Heart right ventricle (tissue), 16 donors: ENCODE measurements around the gene CPED1. TPM values are rescaled to one million over a fixed set of nuclear protein-coding genes. Genes with fewer than 3 reads are reported as not detected.

Experiments
- ATAC-seq, 8 donors: fragments of 200-7000 bp; cut with Tn5 transposase; one replicate each; pipeline ENCODE4 v1.9.1; 2020; ENCODE audit warnings: mild to moderate bottlenecking in 8 of 8, moderate library complexity in 8 of 8, moderate number of reproducible peaks in 1 of 8
- DNase-seq, 2 donors: peaks; one replicate each; pipeline ENCODE4 v3.0.0-alpha.2; 2020
- H3K27ac ChIP-seq, 10 donors: fragments of 200-600 bp; sonication (generic) in 2 of 10; one replicate each; pipeline versions ENCODE4 v1.5.0 to v1.8.0; 2020 to 2022; ENCODE audit warnings: mild to moderate bottlenecking in 3 of 10
- H3K27me3 ChIP-seq, 7 donors: fragments of 200-600 bp; one replicate each; pipeline ENCODE4 v1.8.0; 2021 to 2022; ENCODE audit warnings: mild to moderate bottlenecking in 2 of 7
- H3K36me3 ChIP-seq, 9 donors: fragments of 200-600 bp; sonication (generic) in 1 of 9; one replicate each; pipeline versions ENCODE4 v1.5.0 to v1.8.0; 2020 to 2022; ENCODE audit warnings: mild to moderate bottlenecking in 2 of 9
- H3K4me1 ChIP-seq, 9 donors: fragments of 200-600 bp; sonication (generic) in 1 of 9; one replicate each; pipeline versions ENCODE4 v1.5.0 to v1.8.0; 2020 to 2022; ENCODE audit warnings: mild to moderate bottlenecking in 4 of 9
- H3K4me3 ChIP-seq, 10 donors: fragments of 200-600 bp; sonication (generic) in 2 of 10; one replicate each; pipeline versions ENCODE4 v1.5.0 to v1.8.0; 2020 to 2022; ENCODE audit warnings: mild to moderate bottlenecking in 7 of 10, moderate library complexity in 2 of 10
- H3K9me3 ChIP-seq, 11 donors: fragments of 200-600 bp in 10 of 11; sonication (generic) in 2 of 11; one replicate each; pipeline versions ENCODE4 v1.5.0 to v1.8.0; 2013 to 2022; ENCODE audit warnings: mild to moderate bottlenecking in 2 of 11, control low read depth in 1 of 11, moderate library complexity in 1 of 11
- WGBS, 2 donors: extraction: QIAGEN DNeasy Blood & Tissue Kit; methylation state at CpG; one replicate each; pipeline ENCODE4 v1.1.7; 2013; ENCODE audit warnings: inconsistent platforms in 1 of 2; 5-methylcytosine and 5-hydroxymethylcytosine counted together
- intact Hi-C, 10 donors: fragments of 100-400 bp; cut with DNase I; formaldehyde crosslinking; loops; one replicate each; pipeline versions ENCODE4 v1.11.1 to v1.14.2; 2022
- polyA plus RNA-seq, 2 donors: library from polyadenylated mRNA; stranded (reverse); fragments of 200-250 nt; gene quantifications; one replicate each; pipeline ENCODE4 v1.2.3, GENCODE V29; 2013
- total RNA-seq, 10 donors: library from RNA; stranded (reverse); fragmentation: NEBNext Ultra II Directional in 3 of 10; extraction: Animal tissue kit (Norgen Biotek cat#: 25700) in 3 of 10; gene quantifications; one replicate each; pipeline versions ENCODE4 v1.2.1 to v1.2.4, GENCODE V29; 2021 to 2023
- TF ChIP-seq, protein P1 (sequence below), 9 donors: fragments of 200-600 bp; sonication (generic) in 2 of 9; IDR thresholded peaks; one replicate each; pipeline versions ENCODE4 v1.5.0 to v1.8.0; 2021 to 2022; ENCODE audit warnings: antibody characterized with exemption in 9 of 9, mild to moderate bottlenecking in 5 of 9, moderate library complexity in 1 of 9
- donor health status: Arrhythmogenic right ventricular cardiomyopathy.
- donor health status: ischemic (EF 13 %, LVEDD 7.1; RV severe dilation, severe dysfunction).
- donor health status: healthy with polysubstance abuse.
- donor health status: DM: no; HTN: yes; CAD: no.
- donor health status: DM: no; HTN: no; CAD: no.
- donor health status: ischemic (EF 25% LVEDD 6.9; RV normal size, moderate dysfunction).
- donor health status: ischemic (EF 25% LVEDD 5.7; RV mildly dilated, moderate dysfunction).
- donor health status: healthy.
- donor health status: DM: yes; HTN: yes; CAD: no.
- donor health status: Ischemic cardiomyopathy.
- donor health status: ischemic (EF 35%, LVEDD 5.7; RV mildly dilated, moderate dysfunction).
- donor health status: nonischemic (EF 11% LVEDD 7.7; RV severe dilation, severe dysfunction).
- donor health status: DM: yes; HTN: yes; CAD: no.
- donor health status: PGD.
- donor health status: ischemic (EF 29% LVEDD 5.4; RV normal size, mild dysfunction).
- donor health status: nonischemic (EF 23%, LVEDD 6.1; RV moderate dilation, normal function).

The CPED1 gene
- total and polyA plus RNA-seq, 12 donors, result 3.9 to 56.5 (median 31.2) TPM

DNA sequence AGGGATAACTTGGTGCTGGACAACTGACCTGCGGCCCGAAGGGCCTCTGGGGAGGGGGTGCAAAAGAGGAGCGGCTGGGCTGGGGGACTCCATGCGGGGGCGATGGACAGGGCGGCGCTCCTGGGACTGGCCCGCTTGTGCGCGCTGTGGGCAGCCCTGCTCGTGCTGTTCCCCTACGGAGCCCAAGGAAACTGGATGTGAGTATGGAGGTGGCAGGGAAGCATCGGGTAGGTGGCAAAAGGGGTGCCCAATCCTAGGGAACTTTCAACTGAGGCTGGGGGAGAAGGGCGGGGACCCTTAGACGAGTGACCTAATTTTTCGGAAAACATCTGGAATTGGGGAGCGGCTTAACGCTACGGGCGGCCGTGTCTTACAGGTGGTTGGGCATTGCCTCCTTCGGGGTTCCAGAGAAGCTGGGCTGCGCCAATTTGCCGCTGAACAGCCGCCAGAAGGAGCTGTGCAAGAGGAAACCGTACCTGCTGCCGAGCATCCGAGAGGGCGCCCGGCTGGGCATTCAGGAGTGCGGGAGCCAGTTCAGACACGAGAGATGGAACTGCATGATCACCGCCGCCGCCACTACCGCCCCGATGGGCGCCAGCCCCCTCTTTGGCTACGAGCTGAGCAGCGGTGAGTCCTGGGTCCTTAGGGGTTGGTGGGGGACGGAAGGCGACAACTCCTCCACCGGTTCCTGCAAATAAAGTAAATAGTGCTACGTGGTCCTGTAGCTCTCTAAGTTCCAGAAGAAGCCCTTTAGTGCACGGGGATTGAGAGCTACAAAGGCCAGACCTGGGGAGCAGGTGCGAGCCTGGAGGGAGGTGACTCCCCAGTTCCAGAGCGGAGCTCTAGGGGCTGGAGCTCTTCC is 340.9 kb downstream of the CPED1 start:
- no peak for DNase-seq
- Histone ChIP-seq H3K9me3 (no peaks in the 10 kb centered on the region), H3K4me1 (peaks cover 6 to 23% (median 18%) of the 10 kb centered on the region in 9 donors), H3K4me3 (peak overlapping the region in 9 of 10 donors; percentile 25 to 52 (median 40)), H3K36me3 (no peaks in the 10 kb centered on the region), H3K27me3 (peaks cover 8 to 81% (median 71%) of the 10 kb centered on the region in 7 donors), H3K27ac (no peak overlapping the region)
- 3% methylated on average over 47 of the region's 47 CpGs for WGBS, 2 donors
- intact Hi-C loops, result loop anchor here in 1 of 10 donors (10.0 kb wide), 1 partner anchor 65 kb away; no protein-coding TSS in a partner anchor
- TF ChIP-seq, protein P1, sequence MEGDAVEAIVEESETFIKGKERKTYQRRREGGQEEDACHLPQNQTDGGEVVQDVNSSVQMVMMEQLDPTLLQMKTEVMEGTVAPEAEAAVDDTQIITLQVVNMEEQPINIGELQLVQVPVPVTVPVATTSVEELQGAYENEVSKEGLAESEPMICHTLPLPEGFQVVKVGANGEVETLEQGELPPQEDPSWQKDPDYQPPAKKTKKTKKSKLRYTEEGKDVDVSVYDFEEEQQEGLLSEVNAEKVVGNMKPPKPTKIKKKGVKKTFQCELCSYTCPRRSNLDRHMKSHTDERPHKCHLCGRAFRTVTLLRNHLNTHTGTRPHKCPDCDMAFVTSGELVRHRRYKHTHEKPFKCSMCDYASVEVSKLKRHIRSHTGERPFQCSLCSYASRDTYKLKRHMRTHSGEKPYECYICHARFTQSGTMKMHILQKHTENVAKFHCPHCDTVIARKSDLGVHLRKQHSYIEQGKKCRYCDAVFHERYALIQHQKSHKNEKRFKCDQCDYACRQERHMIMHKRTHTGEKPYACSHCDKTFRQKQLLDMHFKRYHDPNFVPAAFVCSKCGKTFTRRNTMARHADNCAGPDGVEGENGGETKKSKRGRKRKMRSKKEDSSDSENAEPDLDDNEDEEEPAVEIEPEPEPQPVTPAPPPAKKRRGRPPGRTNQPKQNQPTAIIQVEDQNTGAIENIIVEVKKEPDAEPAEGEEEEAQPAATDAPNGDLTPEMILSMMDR (IDR thresholded peaks at IDR 0.05), result no peak
- peak in 6 of 8 donors; percentile 22 to 44 (median 37) for ATAC-seq

DNA sequence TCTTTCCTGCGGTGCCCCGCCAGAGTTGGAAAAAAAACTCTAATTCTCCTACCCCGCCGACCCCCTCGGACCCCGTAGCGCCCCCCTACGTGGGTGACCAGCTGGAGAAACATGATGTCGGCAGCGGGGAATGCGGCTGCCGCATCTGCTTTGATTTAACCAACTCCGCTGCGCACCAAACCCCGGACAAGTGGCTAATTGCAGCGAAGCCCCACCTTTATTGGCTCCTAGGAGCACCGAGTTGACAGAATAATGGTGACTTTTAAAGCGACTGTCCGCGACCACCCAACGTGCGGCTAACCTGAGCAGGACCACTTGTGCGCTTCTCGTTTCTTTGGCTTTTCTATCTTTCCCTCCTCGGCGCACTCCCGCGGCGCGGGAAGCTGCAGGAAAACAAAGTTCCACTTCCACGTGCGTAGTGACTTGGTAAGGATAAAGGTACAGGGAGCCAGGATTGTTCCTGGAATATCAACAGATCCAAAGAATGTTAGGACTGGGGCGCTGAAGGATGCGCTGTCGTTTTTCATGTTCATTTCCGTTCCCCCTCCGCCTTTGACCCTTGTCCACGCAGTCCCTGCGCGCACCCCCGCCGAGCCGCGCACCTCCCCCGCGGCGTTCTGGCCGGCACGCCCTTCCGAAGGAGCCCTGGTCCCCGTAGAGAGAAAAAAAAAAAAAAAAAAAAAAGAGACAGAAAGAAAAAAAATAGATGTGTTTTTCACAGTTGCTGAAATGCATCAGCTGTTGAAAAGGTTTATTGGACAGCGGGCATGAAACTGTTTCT is 341.7 kb downstream of the CPED1 start:
- WGBS, 2 donors, result 2% methylated on average over 52 of the region's 52 CpGs
- Histone ChIP-seq H3K4me1 (peaks cover 6 to 23% (median 18%) of the 10 kb centered on the region in 9 donors), H3K36me3 (no peaks in the 10 kb centered on the region), H3K27ac (no peak overlapping the region), H3K27me3 (peaks cover 8 to 89% (median 79%) of the 10 kb centered on the region in 7 donors), H3K4me3 (peak overlapping the region in 9 of 10 donors; percentile 25 to 52 (median 40)), H3K9me3 (no peaks in the 10 kb centered on the region)
- TF ChIP-seq, protein P1 (IDR thresholded peaks at IDR 0.05), result no peak
- intact Hi-C loops, result no loop called here
- DNase-seq (no peak), ATAC-seq (peak in 2 of 8 donors; percentile 12 to 21)

DNA sequence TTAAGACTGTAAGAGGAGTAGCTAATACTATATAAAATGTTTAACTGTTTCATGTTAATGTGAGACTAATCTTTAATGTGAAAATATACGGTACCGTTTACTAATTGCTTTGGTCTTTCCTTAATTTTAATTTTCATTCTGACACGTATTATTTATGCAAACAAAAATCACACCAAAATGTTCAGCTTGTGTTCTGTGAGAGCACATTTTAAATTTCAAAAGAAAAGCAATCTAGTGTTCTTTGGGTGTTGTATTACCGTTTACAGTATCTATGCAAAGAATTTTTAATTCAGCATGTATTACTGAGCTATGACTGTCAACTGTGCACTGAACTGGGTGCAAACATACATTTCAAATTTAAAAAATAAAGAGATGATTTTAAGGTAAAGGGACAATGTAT is 342.5 kb downstream of the CPED1 start:
- intact Hi-C loops, result no loop called here

DNA sequence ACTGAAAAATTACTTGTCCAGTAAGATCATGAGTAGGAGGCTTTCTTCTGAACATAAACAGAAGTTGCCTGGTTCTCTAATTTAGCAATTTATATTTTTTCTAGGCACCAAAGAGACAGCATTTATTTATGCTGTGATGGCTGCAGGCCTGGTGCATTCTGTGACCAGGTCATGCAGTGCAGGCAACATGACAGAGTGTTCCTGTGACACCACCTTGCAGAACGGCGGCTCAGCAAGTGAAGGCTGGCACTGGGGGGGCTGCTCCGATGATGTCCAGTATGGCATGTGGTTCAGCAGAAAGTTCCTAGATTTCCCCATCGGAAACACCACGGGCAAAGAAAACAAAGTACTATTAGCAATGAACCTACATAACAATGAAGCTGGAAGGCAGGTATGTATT is 343.1 kb downstream of the CPED1 start:
- H3K36me3 ChIP-seq, result no peaks in the 10 kb centered on the region
- peaks cover 8 to 97% (median 80%) of the 10 kb centered on the region in 7 donors for H3K27me3 ChIP-seq
- no peaks in the 10 kb centered on the region for H3K9me3 ChIP-seq
- no peak overlapping the region for H3K27ac ChIP-seq
- H3K4me1 ChIP-seq, result peaks cover 6 to 23% (median 18%) of the 10 kb centered on the region in 9 donors
- intact Hi-C loops, result no loop called here
- ATAC-seq, result no peak
- H3K4me3 ChIP-seq, result no peak overlapping the region
- DNase-seq, result no peak
- WGBS, 2 donors, result 77 to 79% methylated on average over 5 of the region's 5 CpGs
- TF ChIP-seq, protein P1 (IDR thresholded peaks at IDR 0.05), result no peak

More for the DNA sequence above, 342.5 kb downstream of the CPED1 start:
- DNase-seq (no peak), ATAC-seq (no peak)
- Histone ChIP-seq H3K27me3 (peaks cover 8 to 92% (median 80%) of the 10 kb centered on the region in 7 donors), H3K36me3 (no peaks in the 10 kb centered on the region), H3K4me1 (peaks cover 6 to 23% (median 18%) of the 10 kb centered on the region in 9 donors), H3K9me3 (no peaks in the 10 kb centered on the region), H3K4me3 (no peak overlapping the region), H3K27ac (no peak overlapping the region)
- 85 to 86% methylated on average over 4 of the region's 4 CpGs for WGBS, 2 donors
- TF ChIP-seq, protein P1 (IDR thresholded peaks at IDR 0.05), result no peak
